AG20443 (cell line): ENCODE measurements around the gene POR.

Source experiments
- DNase-seq: peaks from one replicate; pipeline ENCODE4 v3.0.0; 2012; ENCODE audit warnings: low spot score, mixed read lengths

The POR gene

GRCh38 chr7:75916685-75917634, 2.0 kb downstream of the POR start:
- DNase-seq: no peak

GRCh38 chr7:75920431-75921161, 5.6 kb downstream of the POR start:
- DNase-seq: no peak

GRCh38 chr7:75921479-75921878, 6.5 kb downstream of the POR start:
- DNase-seq: no peak

GRCh38 chr7:75922966-75923603, 8.1 kb downstream of the POR start:
- DNase-seq: no peak

GRCh38 chr7:75924256-75924655, 9.3 kb downstream of the POR start:
- no peak for DNase-seq

- DNase-seq: no peak
Measured at GRCh38 chr7:75924889-75925288, 9.9 kb downstream of the POR start.

GRCh38 chr7:75925717-75926435, 10.9 kb downstream of the POR start:
- DNase-seq: no peak

GRCh38 chr7:75928568-75928914, 13.6 kb downstream of the POR start:
- no peak for DNase-seq

- DNase-seq: no peak
Measured at GRCh38 chr7:75931680-75932079, 16.7 kb downstream of the POR start.

GRCh38 chr7:75937958-75938786, 23.2 kb downstream of the POR start:
- DNase-seq: peak; percentile 92

- DNase-seq: no peak
Measured at GRCh38 chr7:75938921-75939320, 24.0 kb downstream of the POR start.

- DNase-seq: peak; percentile 55
Measured at GRCh38 chr7:75943864-75944263, 28.9 kb downstream of the POR start.

- DNase-seq: no peak
Measured at GRCh38 chr7:75944507-75944906, 29.6 kb downstream of the POR start.

GRCh38 chr7:75945297-75946168, 30.6 kb downstream of the POR start:
- DNase-seq: no peak

GRCh38 chr7:75946207-75946855, 31.4 kb downstream of the POR start:
- no peak for DNase-seq

GRCh38 chr7:75948179-75948578, 33.2 kb downstream of the POR start:
- no peak for DNase-seq

- no peak for DNase-seq
Measured at GRCh38 chr7:75950111-75950681, 35.2 kb downstream of the POR start.

GRCh38 chr7:75951506-75951905, 36.6 kb downstream of the POR start:
- DNase-seq: peak; percentile 75

GRCh38 chr7:75953431-75953830, 38.5 kb downstream of the POR start:
- DNase-seq: no peak
